Glutamatergic neuron (in vitro differentiated cells): Measurements from ENCODE around the gene PRR5L. TPM values are rescaled to one million over a fixed set of nuclear protein-coding genes. Genes with fewer than 3 reads are reported as not detected.

Source experiments
- DNase-seq: peaks from one replicate; pipeline ENCODE4 v3.0.0; 2022
- H3K27ac Mint-ChIP-seq: one replicate; pipeline ENCODE4 v1.8.0; 2020; ENCODE audit warnings: mild to moderate bottlenecking, mixed read lengths, inconsistent platforms; ENCODE audit not compliant: unreplicated experiment
- H3K27me3 Mint-ChIP-seq: one replicate; pipeline ENCODE4 v1.8.0; 2020; ENCODE audit warnings: mild to moderate bottlenecking, moderate library complexity, mixed read lengths, inconsistent platforms; ENCODE audit not compliant: unreplicated experiment
- H3K36me3 Mint-ChIP-seq: one replicate; pipeline ENCODE4 v1.8.0; 2020; ENCODE audit warnings: mild to moderate bottlenecking, mixed read lengths, inconsistent platforms; ENCODE audit not compliant: unreplicated experiment
- H3K4me1 Mint-ChIP-seq: one replicate; pipeline ENCODE4 v1.8.0; 2020; ENCODE audit warnings: mild to moderate bottlenecking, low read depth, mixed read lengths, inconsistent platforms; ENCODE audit not compliant: unreplicated experiment
- H3K4me3 Mint-ChIP-seq: one replicate; pipeline ENCODE4 v1.8.0; 2020; ENCODE audit warnings: mild to moderate bottlenecking, mixed read lengths, inconsistent platforms; ENCODE audit not compliant: unreplicated experiment
- H3K9me3 Mint-ChIP-seq: one replicate; pipeline ENCODE4 v1.8.0; 2020; ENCODE audit warnings: mild to moderate bottlenecking, moderate library complexity, mixed read lengths, inconsistent platforms; ENCODE audit not compliant: unreplicated experiment
- total RNA-seq: library from RNA; stranded (reverse); fragmentation: NEBNext Ultra II Directional; extraction: Animal tissue kit (Norgen Biotek cat#: 25700); gene quantifications from one replicate; pipeline ENCODE4 v1.2.1, GENCODE V29; 2021; ENCODE audit not compliant: unreplicated experiment
- TF ChIP-seq, protein P1 (sequence below): fragments of 200-600 bp; sonication (generic); IDR thresholded peaks from one replicate; pipeline ENCODE4 v1.5.0; 2021; ENCODE audit not compliant: partially characterized antibody, unreplicated experiment

PRR5L gene
- total RNA-seq, 1 donor from 2014 or later = 1.6 TPM

DNA sequence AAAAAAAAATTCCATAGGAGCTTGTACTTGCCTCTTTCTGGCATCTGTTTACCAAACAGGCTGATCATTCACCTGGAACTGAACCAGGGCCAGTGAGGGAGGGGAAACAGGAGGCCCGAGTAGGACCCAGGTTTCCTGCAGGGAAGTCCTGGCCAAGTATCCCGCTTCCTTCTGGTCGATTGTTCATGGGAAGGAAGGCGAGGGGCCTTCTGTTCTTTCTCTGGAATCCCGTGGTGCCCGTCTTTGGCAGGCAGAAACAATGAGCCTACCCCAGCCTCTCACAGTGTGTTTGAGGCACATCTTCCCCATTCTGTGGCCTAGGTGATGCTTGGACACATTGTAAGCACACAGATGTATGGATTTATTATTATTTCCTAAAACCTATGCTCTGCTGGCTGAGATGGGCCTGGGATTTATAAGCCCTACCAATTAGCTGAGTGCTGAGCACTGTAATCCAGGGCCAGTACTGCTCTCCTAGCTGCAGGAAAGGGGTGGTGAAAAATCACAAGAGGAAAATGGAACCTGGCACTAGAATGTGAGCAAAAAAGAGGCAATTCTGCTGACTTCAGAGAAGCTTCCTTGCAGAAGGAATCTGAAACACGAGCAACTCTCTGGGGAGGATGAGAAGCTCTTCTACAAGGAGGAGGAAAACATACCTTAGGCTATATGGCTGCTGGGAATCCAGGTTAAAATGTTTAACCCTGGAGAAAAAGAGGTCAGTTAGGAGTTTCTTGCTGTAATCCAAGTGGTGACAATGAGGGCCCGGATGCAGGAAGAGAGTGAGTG, 53.5 kb downstream of the PRR5L start:
- no peak overlapping the region for H3K27ac Mint-ChIP-seq

DNA sequence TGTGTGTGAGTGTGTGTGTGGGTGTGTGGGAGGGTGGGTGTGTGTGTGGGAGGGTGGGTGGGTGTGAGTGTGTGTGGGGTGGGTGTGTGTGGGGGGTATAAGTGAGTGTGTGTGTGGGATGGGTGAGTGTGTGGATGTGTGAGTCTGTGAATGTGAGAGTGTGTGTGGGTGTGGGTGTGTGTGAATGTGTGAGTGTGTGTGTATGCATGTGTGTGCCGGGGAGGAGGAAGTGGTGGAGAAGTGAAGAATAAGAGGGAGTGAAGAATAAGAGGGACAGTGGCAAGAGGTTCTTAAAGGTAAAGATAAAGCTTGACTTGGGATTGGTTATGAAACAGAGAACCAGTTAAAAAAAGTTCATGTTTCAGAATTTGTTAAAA, 54.0 kb downstream of the PRR5L start:
- Mint-ChIP-seq H3K27ac (no peak overlapping the region), H3K9me3 (no peaks in the 10 kb centered on the region), H3K27me3 (peaks cover 4% of the 10 kb centered on the region)

More for the DNA sequence above, 53.5 kb downstream of the PRR5L start:
- DNase-seq = no peak
- Mint-ChIP-seq H3K9me3 (no peaks in the 10 kb centered on the region), H3K4me3 (no peak overlapping the region), H3K4me1 (peaks cover 4% of the 10 kb centered on the region), H3K36me3 (no peaks in the 10 kb centered on the region), H3K27me3 (peaks cover 4% of the 10 kb centered on the region)
- TF ChIP-seq, protein P1, sequence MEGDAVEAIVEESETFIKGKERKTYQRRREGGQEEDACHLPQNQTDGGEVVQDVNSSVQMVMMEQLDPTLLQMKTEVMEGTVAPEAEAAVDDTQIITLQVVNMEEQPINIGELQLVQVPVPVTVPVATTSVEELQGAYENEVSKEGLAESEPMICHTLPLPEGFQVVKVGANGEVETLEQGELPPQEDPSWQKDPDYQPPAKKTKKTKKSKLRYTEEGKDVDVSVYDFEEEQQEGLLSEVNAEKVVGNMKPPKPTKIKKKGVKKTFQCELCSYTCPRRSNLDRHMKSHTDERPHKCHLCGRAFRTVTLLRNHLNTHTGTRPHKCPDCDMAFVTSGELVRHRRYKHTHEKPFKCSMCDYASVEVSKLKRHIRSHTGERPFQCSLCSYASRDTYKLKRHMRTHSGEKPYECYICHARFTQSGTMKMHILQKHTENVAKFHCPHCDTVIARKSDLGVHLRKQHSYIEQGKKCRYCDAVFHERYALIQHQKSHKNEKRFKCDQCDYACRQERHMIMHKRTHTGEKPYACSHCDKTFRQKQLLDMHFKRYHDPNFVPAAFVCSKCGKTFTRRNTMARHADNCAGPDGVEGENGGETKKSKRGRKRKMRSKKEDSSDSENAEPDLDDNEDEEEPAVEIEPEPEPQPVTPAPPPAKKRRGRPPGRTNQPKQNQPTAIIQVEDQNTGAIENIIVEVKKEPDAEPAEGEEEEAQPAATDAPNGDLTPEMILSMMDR = no peak

DNA sequence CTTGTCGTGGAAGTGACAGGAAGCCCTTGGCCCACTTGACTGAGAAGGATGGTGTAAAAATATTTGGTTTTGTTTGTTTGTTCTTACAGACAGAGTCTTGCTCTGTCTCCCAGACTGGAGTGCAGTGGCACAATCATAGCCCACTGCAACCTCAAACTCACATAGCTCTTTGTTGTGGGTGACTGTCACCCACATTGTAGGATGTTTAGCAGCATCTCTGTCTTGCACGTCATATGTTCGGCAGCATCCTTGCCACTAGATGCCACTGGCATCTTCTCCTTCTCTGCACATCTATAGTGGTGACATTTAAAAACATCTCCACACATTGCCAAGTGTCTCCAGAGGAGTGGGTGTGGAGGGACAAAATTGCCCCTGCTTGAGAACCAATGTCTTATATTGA, 56.8 kb downstream of the PRR5L start:
- TF ChIP-seq, protein P1 = no peak
- Mint-ChIP-seq H3K27ac (no peak overlapping the region), H3K9me3 (peaks cover 2% of the 10 kb centered on the region), H3K27me3 (peaks cover 4% of the 10 kb centered on the region), H3K36me3 (no peaks in the 10 kb centered on the region), H3K4me3 (no peak overlapping the region), H3K4me1 (peaks cover 4% of the 10 kb centered on the region)
- DNase-seq = no peak

More for the DNA sequence above, 54.0 kb downstream of the PRR5L start:
- Mint-ChIP-seq H3K4me3 (no peak overlapping the region), H3K4me1 (peaks cover 4% of the 10 kb centered on the region), H3K36me3 (no peaks in the 10 kb centered on the region)
- no peak for DNase-seq
- TF ChIP-seq, protein P1 = no peak

DNA sequence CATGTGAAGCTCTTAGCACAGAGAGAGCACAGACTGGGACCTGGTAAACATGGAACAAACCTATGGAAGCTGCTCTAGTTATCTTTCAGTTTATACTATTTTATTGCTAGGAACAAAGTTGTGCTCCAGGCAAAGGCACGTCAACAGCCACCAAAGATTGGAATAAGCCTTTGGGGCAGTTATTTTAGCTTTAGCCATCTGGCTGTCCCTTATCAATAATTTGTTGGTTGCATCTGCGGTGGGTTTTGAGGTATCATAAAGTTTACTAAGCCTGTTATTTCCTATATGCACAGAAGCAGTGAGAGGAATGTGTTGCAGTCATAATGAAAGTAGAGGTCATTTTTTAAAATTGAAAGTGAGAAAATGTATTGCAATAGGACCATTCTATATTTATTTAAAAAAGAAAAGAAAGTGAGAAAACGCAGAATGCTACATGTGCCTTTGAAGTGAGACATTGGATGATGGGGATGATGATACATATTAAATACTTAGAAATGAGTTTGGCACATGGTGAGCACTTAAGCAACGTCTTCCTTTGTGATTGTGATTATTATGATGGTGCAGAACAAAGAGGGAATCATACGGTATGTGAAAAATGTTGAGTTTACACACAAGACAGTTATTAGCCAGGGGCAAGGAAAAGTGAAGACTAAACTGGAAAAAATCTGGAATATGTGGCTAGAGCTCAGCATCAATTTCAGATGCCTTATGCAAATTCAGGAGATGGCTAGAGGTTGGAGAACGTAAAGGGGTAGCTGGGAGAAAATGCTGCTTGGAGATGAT, 58.3 kb downstream of the PRR5L start:
- H3K27me3 Mint-ChIP-seq = no peaks in the 10 kb centered on the region
- TF ChIP-seq, protein P1 = no peak
- no peak for DNase-seq

DNA sequence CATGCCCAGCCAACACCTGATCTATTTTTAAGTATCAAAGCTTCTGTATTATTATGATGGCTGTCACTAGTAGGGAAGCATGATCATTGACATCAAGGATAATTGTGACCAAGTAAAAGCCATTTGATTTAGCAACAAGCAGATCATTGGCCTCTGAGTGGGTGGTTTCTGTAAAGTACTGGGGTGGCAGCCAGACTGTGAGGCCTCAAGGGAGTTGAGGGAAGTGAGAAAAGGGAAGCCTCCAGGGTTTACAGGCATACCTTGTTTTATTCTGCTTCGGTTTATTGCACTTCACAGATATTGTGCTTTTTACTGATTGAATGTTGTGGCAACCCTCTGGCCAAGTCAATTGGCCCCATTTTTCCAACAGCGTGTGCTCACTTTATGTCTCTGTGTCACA, 60.1 kb downstream of the PRR5L start:
- Mint-ChIP-seq H3K4me1 (peaks cover 4% of the 10 kb centered on the region), H3K27ac (no peak overlapping the region), H3K9me3 (peaks cover 4% of the 10 kb centered on the region), H3K36me3 (no peaks in the 10 kb centered on the region), H3K27me3 (no peaks in the 10 kb centered on the region), H3K4me3 (no peak overlapping the region)
- TF ChIP-seq, protein P1 = no peak
- DNase-seq = no peak

More for the DNA sequence above, 58.3 kb downstream of the PRR5L start:
- H3K36me3 Mint-ChIP-seq = no peaks in the 10 kb centered on the region
- H3K4me3 Mint-ChIP-seq = no peak overlapping the region
- H3K4me1 Mint-ChIP-seq = peaks cover 5% of the 10 kb centered on the region
- H3K27ac Mint-ChIP-seq = no peak overlapping the region
- H3K9me3 Mint-ChIP-seq = peaks cover 3% of the 10 kb centered on the region
